Peyer's patch (tissue), 4 donors: Measurements from ENCODE around the gene TMEM31.

Experiments used
- CTCF ChIP-seq, 6 experiments: fragments of 450-650 bp in 4 of 6; fragments of 200-600 bp in 2 of 6; sonication (generic) in 1 of 6; IDR thresholded peaks; one replicate each; pipeline ENCODE4 v1.5.1; 2017 to 2019; ENCODE audit warnings: antibody characterized with exemption in 6 of 6, mild to moderate bottlenecking in 3 of 6, moderate library complexity in 1 of 6
- POLR2A ChIP-seq, 2 donors: fragments of 450-650 bp; IDR thresholded peaks; one replicate each; pipeline ENCODE4 v1.5.1; 2017; ENCODE audit warnings: antibody characterized with exemption in 2 of 2, mild to moderate bottlenecking in 2 of 2, moderate library complexity in 2 of 2

GRCh38 chrX:103697687-103698086 is 13.0 kb upstream of the TMEM31 start:
- TF ChIP-seq CTCF (IDR thresholded peaks at IDR 0.05) (no peak), POLR2A (IDR thresholded peaks at IDR 0.05) (no peak)
